ENCODE measurements around the gene CTXND2. TPM values are rescaled to one million over a fixed set of nuclear protein-coding genes. Genes with fewer than 3 reads are reported as not detected.
"Not testable (repeated sequence)": the region's sequence is repeated elsewhere in the genome, so short reads cannot be mapped to it uniquely, and the experiment has no call there.

Gene CTXND2
- total and polyA plus RNA-seq, 7 donors: not detected

DNA sequence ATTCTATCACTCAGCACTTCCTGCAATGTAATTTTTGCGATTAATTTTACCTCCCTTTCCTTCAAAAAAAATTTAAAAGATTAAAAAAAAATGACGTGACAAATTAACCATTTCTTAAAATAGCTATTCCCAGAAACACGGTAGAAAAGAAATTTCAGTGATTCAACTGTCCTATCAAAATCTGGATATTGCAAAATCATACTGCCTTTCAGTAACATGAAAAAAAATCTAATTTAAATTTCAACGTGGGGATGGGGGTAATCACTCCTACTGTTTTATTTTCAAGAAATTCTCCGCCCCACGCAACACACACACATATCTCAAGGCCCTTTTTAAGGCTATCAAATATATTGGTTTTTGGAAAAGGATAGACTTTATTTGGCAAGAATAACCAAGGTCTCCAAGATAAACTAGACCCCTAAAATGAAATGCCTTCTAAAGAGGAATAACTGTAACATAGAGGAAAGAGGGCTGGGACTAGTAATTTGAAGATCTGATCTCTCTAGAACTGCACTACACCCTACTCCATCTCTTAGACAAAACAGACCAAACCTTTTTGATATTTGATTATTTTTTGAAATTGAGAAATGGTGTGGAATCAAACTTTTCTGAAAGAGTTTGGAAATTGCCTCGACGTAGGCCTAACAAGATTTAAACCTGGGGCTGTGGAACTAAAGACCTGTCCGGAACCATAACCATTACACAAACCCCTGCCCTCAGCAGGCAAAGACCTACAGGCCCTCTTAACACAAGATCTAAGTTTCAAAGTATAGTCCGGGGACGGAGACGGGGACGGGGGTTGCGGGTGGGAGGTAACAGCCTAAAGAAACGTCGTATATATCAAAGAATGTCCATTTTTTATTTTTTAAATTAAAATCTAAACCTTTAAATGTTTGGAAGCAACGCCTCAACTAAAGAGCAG is 11.5 kb upstream of the CTXND2 start:
- peaks cover 12% of the 10 kb centered on the region for H3K4me1 ChIP-seq
- ATAC-seq: no peak
- H3K9me3 ChIP-seq: no peaks in the 10 kb centered on the region
- H3K27me3 ChIP-seq (ENCODE audit: insufficient read depth in 3 of 3, low read length in 2 of 3): no peaks in the 10 kb centered on the region
- H3K4me3 ChIP-seq: peak overlapping the region; percentile 86
- intact Hi-C loops (cut with DNase I): loop anchor here in 1 of 2 donors (1.0 to 5.0 kb wide), 3 partner anchors 20 to 102 kb away; no protein-coding TSS in a partner anchor
- TF ChIP-seq, protein P1, sequence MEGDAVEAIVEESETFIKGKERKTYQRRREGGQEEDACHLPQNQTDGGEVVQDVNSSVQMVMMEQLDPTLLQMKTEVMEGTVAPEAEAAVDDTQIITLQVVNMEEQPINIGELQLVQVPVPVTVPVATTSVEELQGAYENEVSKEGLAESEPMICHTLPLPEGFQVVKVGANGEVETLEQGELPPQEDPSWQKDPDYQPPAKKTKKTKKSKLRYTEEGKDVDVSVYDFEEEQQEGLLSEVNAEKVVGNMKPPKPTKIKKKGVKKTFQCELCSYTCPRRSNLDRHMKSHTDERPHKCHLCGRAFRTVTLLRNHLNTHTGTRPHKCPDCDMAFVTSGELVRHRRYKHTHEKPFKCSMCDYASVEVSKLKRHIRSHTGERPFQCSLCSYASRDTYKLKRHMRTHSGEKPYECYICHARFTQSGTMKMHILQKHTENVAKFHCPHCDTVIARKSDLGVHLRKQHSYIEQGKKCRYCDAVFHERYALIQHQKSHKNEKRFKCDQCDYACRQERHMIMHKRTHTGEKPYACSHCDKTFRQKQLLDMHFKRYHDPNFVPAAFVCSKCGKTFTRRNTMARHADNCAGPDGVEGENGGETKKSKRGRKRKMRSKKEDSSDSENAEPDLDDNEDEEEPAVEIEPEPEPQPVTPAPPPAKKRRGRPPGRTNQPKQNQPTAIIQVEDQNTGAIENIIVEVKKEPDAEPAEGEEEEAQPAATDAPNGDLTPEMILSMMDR (IDR thresholded peaks at IDR 0.05): no peak
- DNase-seq: no peak
- H3K36me3 ChIP-seq (ENCODE audit: insufficient read depth in 1 of 2, low read depth in 1 of 2): peaks cover 0 to 8% of the 10 kb centered on the region in 2 donors
- WGBS, 3 donors: 6 to 8% (median 7%) methylated on average over 17 of the region's 17 CpGs
- peak overlapping the region; percentile 94 for H3K27ac ChIP-seq

DNA sequence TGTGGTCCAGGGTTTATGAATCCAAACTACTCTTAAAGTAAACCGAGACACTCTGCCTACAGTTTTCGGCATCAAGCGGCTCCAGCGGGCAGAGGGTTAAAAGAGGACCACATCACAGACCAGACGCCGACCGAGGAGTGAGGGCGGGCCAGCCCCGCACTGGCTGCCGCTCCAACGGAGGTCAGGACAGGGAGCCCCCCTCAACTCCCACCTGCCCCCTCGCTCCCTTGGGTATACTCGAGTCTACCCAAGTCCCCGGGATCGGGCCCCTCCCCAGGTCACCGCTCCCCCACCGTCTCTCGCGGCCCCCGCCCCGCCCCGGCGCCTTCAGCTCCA is 10.8 kb upstream of the CTXND2 start:
- Histone ChIP-seq H3K4me3 (peak overlapping the region; percentile 86), H3K9me3 (no peaks in the 10 kb centered on the region), H3K4me1 (peaks cover 12% of the 10 kb centered on the region), H3K27me3 (ENCODE audit: insufficient read depth in 3 of 3, low read length in 2 of 3) (no peaks in the 10 kb centered on the region), H3K36me3 (ENCODE audit: insufficient read depth in 1 of 2, low read depth in 1 of 2) (peaks cover 0 to 5% of the 10 kb centered on the region in 2 donors), H3K27ac (peak overlapping the region; percentile 94)
- intact Hi-C loops (cut with DNase I): loop anchor here in 1 of 2 donors (1.0 to 5.0 kb wide), 3 partner anchors 19 to 101 kb away; no protein-coding TSS in a partner anchor
- no peak for DNase-seq
- WGBS, 3 donors: 0 to 2% (median 0%) methylated on average over 12 to 23 of the region's 23 CpGs
- ATAC-seq: peak; percentile 61 to 73 (median 68)
- TF ChIP-seq, protein P1 (IDR thresholded peaks at IDR 0.05): no peak

DNA sequence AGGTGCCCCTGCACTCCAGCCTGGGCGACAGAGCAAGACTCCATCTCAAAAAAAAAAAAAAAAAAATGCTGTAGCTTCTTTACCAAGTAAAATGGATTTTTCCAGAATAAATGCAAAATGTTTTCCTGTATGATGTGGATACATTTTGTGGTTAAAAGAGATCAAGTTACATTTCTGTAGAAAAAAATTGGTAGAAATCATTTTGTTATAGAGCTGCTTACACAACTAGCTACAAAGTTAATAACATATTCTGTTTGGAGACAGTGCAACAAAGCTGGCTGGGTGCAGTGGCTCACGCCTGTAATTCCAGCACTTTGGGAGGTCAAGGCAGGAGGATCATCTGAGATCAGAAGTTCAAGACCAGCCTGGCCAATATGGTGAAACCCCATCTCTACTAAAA is 8.0 kb upstream of the CTXND2 start:
- not testable (repeated sequence) for H3K27me3 ChIP-seq (ENCODE audit: insufficient read depth in 3 of 3, low read length in 2 of 3); H3K4me3 ChIP-seq; DNase-seq; H3K27ac ChIP-seq; H3K36me3 ChIP-seq (ENCODE audit: insufficient read depth in 1 of 2, low read depth in 1 of 2); H3K9me3 ChIP-seq; ATAC-seq
- WGBS, 3 donors: 83 to 90% (median 84%) methylated on average over 2 of the region's 2 CpGs
- peaks cover 10% of the 10 kb centered on the region for H3K4me1 ChIP-seq
- intact Hi-C loops (cut with DNase I): loop anchor here in 1 of 2 donors (5.0 kb wide), 2 partner anchors 43 to 98 kb away; no protein-coding TSS in a partner anchor

DNA sequence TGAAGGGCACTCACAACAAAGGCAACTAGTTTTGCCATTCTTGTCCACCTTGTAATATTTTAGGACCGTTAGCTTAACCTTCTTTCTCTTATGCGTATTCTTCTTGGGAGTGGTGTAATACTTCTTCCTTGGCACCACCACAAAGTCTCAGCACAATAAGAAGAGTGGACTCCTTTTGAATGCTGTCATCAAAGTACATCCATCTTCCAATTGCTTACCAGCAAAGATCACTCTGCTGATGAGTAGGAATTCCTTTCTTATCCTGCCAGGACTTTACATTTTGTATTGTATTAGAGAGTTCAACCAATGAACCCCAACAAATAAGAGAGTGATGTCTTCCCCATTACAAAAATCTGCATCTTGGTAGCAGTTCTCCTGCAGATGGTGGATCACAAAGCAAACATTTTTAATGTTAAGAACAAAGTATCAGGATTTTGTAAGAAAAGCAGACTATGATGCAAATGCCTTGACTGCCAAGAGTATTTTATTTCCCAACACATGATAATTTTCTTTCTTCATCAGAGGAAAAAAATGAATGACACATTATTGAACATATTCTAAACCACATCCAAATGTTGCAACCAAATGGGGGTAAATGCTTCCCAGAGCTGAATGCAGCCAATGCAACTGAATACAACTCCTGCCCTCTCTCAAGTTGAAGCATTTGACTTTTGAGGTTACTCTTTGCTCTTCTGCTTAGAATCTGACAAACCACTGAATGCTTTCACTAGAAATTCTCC is 5.4 kb upstream of the CTXND2 start:
- H3K36me3 ChIP-seq (ENCODE audit: insufficient read depth in 1 of 2, low read depth in 1 of 2): no peaks in the 10 kb centered on the region
- no peaks in the 10 kb centered on the region for H3K9me3 ChIP-seq
- TF ChIP-seq, protein P1 (IDR thresholded peaks at IDR 0.05): no peak
- intact Hi-C loops (cut with DNase I): loop anchor here in 1 of 2 donors (5.0 kb wide), 1 partner anchor 41 kb away; no protein-coding TSS in a partner anchor
- no peak overlapping the region for H3K4me3 ChIP-seq
- H3K27me3 ChIP-seq (ENCODE audit: insufficient read depth in 3 of 3, low read length in 2 of 3): no peaks in the 10 kb centered on the region
- DNase-seq: no peak
- peak in 3 of 4 donors; percentile 37 to 65 (median 43) for ATAC-seq
- no peaks in the 10 kb centered on the region for H3K4me1 ChIP-seq
- 69 to 79% (median 73%) methylated on average over 2 of the region's 2 CpGs for WGBS, 3 donors
- no peak overlapping the region for H3K27ac ChIP-seq

DNA sequence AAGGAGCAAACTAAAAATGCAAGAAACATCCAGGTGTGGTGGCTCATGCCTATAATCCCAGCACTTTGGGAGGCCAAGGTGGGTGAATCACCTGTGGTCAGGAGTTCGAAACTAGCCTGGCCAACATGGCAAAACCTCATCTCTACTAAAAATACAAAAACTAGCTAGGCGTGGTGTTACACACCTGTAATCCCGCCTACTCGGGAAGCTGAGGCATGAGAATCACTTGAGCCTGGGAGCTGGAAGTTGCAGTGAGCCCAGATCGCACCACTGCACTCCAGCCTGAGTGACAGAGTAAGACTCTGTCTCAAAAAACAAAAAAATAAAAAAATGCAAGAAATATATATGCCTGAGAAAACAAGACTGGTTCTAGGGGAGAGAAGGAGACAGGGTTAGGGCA is 3.8 kb upstream of the CTXND2 start:
- intact Hi-C loops (cut with DNase I): loop anchor here in 1 of 2 donors (5.0 kb wide), 1 partner anchor 39 kb away; no protein-coding TSS in a partner anchor
- not testable (repeated sequence) for H3K36me3 ChIP-seq (ENCODE audit: insufficient read depth in 1 of 2, low read depth in 1 of 2); H3K27ac ChIP-seq; DNase-seq; H3K9me3 ChIP-seq; H3K4me3 ChIP-seq; ATAC-seq; H3K4me1 ChIP-seq; H3K27me3 ChIP-seq (ENCODE audit: insufficient read depth in 3 of 3, low read length in 2 of 3)
- 89 to 92% (median 90%) methylated on average over 5 of the region's 5 CpGs for WGBS, 3 donors

Data from psoas muscle (tissue), 8 donors.